Panc1 (cell line): ENCODE results near the gene CELF6. TPM values are rescaled to one million over a fixed set of nuclear protein-coding genes. Genes with fewer than 3 reads are reported as not detected.
A peak's percentile ranks its signal among the peaks of the same experiment; 100 is the strongest.

Experiments used
- ATAC-seq: fragments of 200-7000 bp; cut with Tn5 transposase; 2 replicates; pipeline ENCODE4 v1.9.1; 2020; ENCODE audit warnings: mild to moderate bottlenecking, moderate library complexity
- BruUV-seq: library from RNA; stranded (reverse); fragments of 400-500 nt; replicated peaks from 2 replicates; lab custom pipeline; 2021; lab: Mats Ljungman, UMichigan
- CTCF ChIA-PET: fragments of 300-600 bp; sonication (Branson Sonifier 250); formaldehyde crosslinking; loops from one replicate; lab custom pipeline; 2022; ENCODE audit warnings: antibody characterized with exemption; lab: Charles Lee
- POLR2A ChIA-PET: fragments of 300-600 bp; sonication (Branson Sonifier 250); formaldehyde crosslinking; loops from one replicate; lab custom pipeline; 2022; ENCODE audit warnings: antibody characterized with exemption; lab: Charles Lee
- DNase-seq: peaks from one replicate; pipeline ENCODE4 v3.0.0-alpha.2; 2010; ENCODE audit warnings: low read depth, low spot score
- H3K27ac ChIP-seq: 2 replicates; pipeline ENCODE4 v1.5.1; 2011; ENCODE audit warnings: mild to moderate bottlenecking, low read length, inconsistent platforms
- H3K27me3 ChIP-seq: fragments of 200-500 bp; sonication (Bioruptor generic); 2 replicates; pipeline ENCODE4 v1.6.0; 2014; ENCODE audit warnings: low read length, inconsistent platforms; ENCODE audit not compliant: control insufficient read depth, insufficient read depth
- H3K36me3 ChIP-seq: fragments of 200-500 bp; sonication (Bioruptor generic); 2 replicates; pipeline ENCODE4 v1.5.1; 2014; ENCODE audit warnings: inconsistent platforms, mild to moderate bottlenecking, low read length, moderate library complexity; ENCODE audit not compliant: control insufficient read depth, insufficient read depth
- H3K4me1 ChIP-seq: 2 replicates; pipeline ENCODE4 v1.5.1; 2011; ENCODE audit warnings: inconsistent platforms, mild to moderate bottlenecking, low read length, moderate library complexity; ENCODE audit not compliant: control insufficient read depth, insufficient read depth
- H3K4me3 ChIP-seq, 2 experiments: 2 replicates each; pipeline ENCODE4 v1.5.1; 2011 to 2012; ENCODE audit warnings: low read depth in 2 of 2, low read length in 2 of 2, mild to moderate bottlenecking in 2 of 2, inconsistent platforms in 1 of 2, moderate library complexity in 1 of 2
- H3K9me3 ChIP-seq: fragments of 200-500 bp; sonication (Bioruptor generic); 2 replicates; pipeline ENCODE4 v1.5.1; 2014; ENCODE audit warnings: low read depth, mild to moderate bottlenecking, inconsistent platforms, low read length, moderate library complexity; ENCODE audit not compliant: control insufficient read depth, insufficient read depth
- POLR2AphosphoS5 ChIP-seq: IDR thresholded peaks from 2 replicates; pipeline ENCODE4 v1.6.1; 2012; ENCODE audit warnings: mild to moderate bottlenecking, low read depth, low read length, moderate library complexity
- SIN3A ChIP-seq: IDR thresholded peaks from 2 replicates; pipeline ENCODE4 v1.6.1; 2012; ENCODE audit warnings: low read depth, mild to moderate bottlenecking, low read length, moderate library complexity, borderline replicate concordance; ENCODE audit not compliant: insufficient read depth
- TCF7L2 ChIP-seq: IDR thresholded peaks from 2 replicates; pipeline ENCODE4 v1.6.1; 2011; ENCODE audit warnings: mild to moderate bottlenecking, low read depth, low read length, inconsistent platforms
- in situ Hi-C: cut with HindIII; loops from 2 replicates; pipeline ENCODE4 v1.10.0; 2016; ENCODE audit warnings: low sequenced_read_pairs, low pct_unique_long_range_greater_than_20kb
- intact Hi-C: fragments of 100-400 bp; cut with micrococcal nuclease; formaldehyde crosslinking; loops from one replicate; pipeline ENCODE4 v1.10.0; 2022; ENCODE audit not compliant: unreplicated experiment
- total RNA-seq: library from RNA; stranded (reverse); gene quantifications from one replicate; pipeline ENCODE4 v1.2.1, GENCODE V29; 2021; ENCODE audit not compliant: unreplicated experiment
- TF ChIP-seq, protein P1 (sequence below), 2 experiments: IDR thresholded peaks; 2 replicates each; pipeline ENCODE4 v1.6.1; 2011 to 2012; ENCODE audit warnings: low read depth in 2 of 2, control low read depth in 1 of 2, low read length in 1 of 2, mild to moderate bottlenecking in 1 of 2, moderate library complexity in 1 of 2; ENCODE audit not compliant: insufficient read depth in 1 of 2
- TF ChIP-seq, protein P2 (sequence below): fragments of 450-650 bp; IDR thresholded peaks from 2 replicates; pipeline ENCODE4 v1.5.1; 2017; ENCODE audit warnings: mild to moderate bottlenecking

Gene CELF6
- total RNA-seq, 1 experiment from 2014 or later: not detected

DNA sequence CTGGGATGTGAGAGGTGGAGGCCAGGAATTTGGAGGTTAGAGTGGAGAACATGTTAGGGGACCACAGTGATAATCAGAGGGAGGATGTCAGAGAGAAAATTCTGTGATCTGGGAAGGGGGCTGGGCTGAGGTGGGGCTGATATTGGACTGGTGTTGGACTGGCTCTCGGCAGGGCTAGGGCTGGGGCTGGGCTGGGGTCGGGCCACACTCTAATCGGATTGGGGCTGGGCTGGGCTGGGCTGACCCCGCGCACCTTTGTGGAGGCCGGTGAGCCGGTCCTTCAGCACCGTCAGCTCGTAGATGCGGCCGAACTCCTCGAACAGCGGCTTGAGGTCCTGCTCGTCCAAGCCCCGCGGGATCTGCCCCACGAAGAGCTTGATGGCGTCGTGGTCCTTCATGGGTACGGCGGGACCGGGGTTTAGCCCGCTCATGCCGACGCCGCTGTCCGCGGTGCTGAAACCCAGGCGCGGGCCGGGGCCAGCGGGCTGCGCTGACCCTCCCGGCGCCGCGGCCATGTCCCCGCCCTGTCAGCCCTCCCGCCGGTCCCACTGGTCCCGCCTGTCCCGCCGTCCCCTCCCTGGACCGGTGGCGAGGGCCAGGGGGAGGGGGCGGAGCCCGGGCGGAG, 485 bp downstream of the CELF6 start:
- peak; percentile 84 for ATAC-seq
- in situ Hi-C loops (no loop called here), intact Hi-C loops (no loop called here)
- H3K4me3 ChIP-seq: peak overlapping the region; percentile 14 to 16; a peak in 2 of 4 replicates
- no peak overlapping the region for H3K27ac ChIP-seq
- 0 out of 2 replicates have a peak, but pooled peaks cover 9% of the 10 kb centered on the region for H3K9me3 ChIP-seq
- H3K27me3 ChIP-seq: no peaks in the 10 kb centered on the region; the same call in 1 of the 2 replicates
- POLR2A ChIA-PET: no interaction called here
- H3K36me3 ChIP-seq: no peaks in the 10 kb centered on the region
- DNase-seq: no peak
- H3K4me1 ChIP-seq: peaks cover 5% of the 10 kb centered on the region; the same call in 1 of the 2 replicates
- no peak for TF ChIP-seq TCF7L2
- TF ChIP-seq, protein P1, sequence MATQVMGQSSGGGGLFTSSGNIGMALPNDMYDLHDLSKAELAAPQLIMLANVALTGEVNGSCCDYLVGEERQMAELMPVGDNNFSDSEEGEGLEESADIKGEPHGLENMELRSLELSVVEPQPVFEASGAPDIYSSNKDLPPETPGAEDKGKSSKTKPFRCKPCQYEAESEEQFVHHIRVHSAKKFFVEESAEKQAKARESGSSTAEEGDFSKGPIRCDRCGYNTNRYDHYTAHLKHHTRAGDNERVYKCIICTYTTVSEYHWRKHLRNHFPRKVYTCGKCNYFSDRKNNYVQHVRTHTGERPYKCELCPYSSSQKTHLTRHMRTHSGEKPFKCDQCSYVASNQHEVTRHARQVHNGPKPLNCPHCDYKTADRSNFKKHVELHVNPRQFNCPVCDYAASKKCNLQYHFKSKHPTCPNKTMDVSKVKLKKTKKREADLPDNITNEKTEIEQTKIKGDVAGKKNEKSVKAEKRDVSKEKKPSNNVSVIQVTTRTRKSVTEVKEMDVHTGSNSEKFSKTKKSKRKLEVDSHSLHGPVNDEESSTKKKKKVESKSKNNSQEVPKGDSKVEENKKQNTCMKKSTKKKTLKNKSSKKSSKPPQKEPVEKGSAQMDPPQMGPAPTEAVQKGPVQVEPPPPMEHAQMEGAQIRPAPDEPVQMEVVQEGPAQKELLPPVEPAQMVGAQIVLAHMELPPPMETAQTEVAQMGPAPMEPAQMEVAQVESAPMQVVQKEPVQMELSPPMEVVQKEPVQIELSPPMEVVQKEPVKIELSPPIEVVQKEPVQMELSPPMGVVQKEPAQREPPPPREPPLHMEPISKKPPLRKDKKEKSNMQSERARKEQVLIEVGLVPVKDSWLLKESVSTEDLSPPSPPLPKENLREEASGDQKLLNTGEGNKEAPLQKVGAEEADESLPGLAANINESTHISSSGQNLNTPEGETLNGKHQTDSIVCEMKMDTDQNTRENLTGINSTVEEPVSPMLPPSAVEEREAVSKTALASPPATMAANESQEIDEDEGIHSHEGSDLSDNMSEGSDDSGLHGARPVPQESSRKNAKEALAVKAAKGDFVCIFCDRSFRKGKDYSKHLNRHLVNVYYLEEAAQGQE (IDR thresholded peaks at IDR 0.05; ENCODE audit: insufficient read depth in 1 of 2, low read depth in 2 of 2, low read length in 1 of 2): peak; percentile 95 to 99
- no peak for TF ChIP-seq SIN3A
- BruUV-seq: no TSS peak
- CTCF ChIA-PET: no interaction called here

DNA sequence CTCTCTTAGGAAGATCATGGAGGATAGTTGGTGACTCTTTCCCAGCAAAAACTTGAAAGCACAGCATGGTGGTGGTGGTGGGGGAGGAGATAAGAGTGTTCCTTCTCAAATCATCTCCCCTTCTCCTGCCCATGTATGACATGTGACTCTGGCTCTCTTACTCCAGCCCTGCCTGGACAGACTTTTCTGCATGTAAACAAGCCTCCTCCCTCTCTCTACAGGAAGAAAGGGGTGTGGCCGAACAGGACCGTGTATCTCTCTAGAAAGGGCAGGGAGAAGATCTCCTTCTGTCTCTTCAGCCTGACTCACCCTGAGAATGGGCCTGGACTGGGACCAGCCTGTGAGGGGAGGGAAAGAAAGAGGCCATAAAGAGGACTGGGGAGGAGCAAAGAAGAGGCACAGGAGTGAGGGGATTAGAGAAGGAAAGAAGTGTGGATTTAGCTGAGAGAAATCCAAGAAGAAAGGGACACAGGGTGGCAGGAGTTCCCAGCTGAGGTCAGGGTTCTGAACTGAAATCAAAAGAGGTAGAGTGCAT, 1.5 kb downstream of the CELF6 start:
- POLR2A ChIA-PET: no interaction called here
- Histone ChIP-seq H3K9me3 (no peaks in the 10 kb centered on the region), H3K4me3 (no peak overlapping the region), H3K27me3 (no peaks in the 10 kb centered on the region; the same call in 1 of the 2 replicates), H3K36me3 (no peaks in the 10 kb centered on the region), H3K27ac (no peak overlapping the region), H3K4me1 (peaks cover 5% of the 10 kb centered on the region; the same call in 1 of the 2 replicates)
- DNase-seq (no peak), ATAC-seq (no peak)
- no TSS peak for BruUV-seq
- in situ Hi-C loops: no loop called here
- CTCF ChIA-PET: no interaction called here
- TF ChIP-seq, protein P1 (IDR thresholded peaks at IDR 0.05; ENCODE audit: insufficient read depth in 1 of 2, low read depth in 2 of 2, low read length in 1 of 2): no peak
- TF ChIP-seq TCF7L2: no peak
- TF ChIP-seq, protein P2, sequence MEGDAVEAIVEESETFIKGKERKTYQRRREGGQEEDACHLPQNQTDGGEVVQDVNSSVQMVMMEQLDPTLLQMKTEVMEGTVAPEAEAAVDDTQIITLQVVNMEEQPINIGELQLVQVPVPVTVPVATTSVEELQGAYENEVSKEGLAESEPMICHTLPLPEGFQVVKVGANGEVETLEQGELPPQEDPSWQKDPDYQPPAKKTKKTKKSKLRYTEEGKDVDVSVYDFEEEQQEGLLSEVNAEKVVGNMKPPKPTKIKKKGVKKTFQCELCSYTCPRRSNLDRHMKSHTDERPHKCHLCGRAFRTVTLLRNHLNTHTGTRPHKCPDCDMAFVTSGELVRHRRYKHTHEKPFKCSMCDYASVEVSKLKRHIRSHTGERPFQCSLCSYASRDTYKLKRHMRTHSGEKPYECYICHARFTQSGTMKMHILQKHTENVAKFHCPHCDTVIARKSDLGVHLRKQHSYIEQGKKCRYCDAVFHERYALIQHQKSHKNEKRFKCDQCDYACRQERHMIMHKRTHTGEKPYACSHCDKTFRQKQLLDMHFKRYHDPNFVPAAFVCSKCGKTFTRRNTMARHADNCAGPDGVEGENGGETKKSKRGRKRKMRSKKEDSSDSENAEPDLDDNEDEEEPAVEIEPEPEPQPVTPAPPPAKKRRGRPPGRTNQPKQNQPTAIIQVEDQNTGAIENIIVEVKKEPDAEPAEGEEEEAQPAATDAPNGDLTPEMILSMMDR: no peak
- no peak for TF ChIP-seq POLR2AphosphoS5
- TF ChIP-seq SIN3A: no peak
- intact Hi-C loops: no loop called here
